Right forelimb (tissue), 1 donor: ENCODE results near the gene MED13L.

Experiments
- DNase-seq: peaks from one replicate; pipeline ENCODE4 v3.0.0-alpha.2; 2018

Gene MED13L

DNA sequence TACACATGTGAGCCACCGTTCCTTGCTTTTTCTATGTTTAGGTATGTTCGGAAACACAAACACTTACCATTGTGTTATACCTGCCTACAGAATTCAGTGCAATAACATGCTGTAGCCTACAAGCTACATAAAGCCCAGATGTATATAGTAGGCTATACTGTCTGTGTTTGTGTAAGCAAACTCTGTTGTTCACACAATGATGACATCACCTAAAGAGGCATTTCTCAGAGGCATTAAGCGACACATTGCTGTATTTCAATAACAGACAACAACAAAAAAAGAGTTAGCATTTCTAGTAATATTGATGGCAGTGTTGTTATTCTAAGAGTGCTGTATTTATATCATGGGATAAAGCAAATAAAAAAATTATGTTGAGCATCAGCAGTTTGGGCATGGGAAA, 70.2 kb downstream of the MED13L start:
- no peak for DNase-seq

GRCh38 chr12:116206828-116207227, 70.7 kb downstream of the MED13L start:
- DNase-seq = no peak

- no peak for DNase-seq
Measured at GRCh38 chr12:116204785-116205184, 72.7 kb downstream of the MED13L start.

- no peak for DNase-seq
Measured at GRCh38 chr12:116204169-116204568, 73.3 kb downstream of the MED13L start.

- no peak for DNase-seq
Measured at GRCh38 chr12:116202940-116203339, 74.6 kb downstream of the MED13L start.

GRCh38 chr12:116202433-116202832, 75.1 kb downstream of the MED13L start:
- no peak for DNase-seq

DNA sequence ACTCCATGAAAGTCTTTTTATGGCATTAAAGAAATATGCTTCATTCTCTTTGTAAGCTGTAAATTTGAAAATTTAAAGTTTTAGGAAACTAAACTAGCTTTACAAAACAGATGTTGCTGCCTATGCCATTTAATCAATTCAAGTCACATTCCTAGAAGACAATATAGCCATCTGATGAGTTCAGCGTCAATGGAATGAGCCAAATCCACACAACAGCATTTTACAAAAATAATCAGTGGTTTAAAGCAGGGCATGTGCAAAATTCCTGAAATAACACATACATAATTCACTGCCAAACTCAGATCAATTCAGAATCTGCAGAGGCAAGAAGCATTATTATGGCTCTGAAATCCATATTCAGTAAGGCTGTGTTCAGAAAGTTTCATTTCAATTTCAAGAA, 75.6 kb downstream of the MED13L start:
- no peak for DNase-seq

DNA sequence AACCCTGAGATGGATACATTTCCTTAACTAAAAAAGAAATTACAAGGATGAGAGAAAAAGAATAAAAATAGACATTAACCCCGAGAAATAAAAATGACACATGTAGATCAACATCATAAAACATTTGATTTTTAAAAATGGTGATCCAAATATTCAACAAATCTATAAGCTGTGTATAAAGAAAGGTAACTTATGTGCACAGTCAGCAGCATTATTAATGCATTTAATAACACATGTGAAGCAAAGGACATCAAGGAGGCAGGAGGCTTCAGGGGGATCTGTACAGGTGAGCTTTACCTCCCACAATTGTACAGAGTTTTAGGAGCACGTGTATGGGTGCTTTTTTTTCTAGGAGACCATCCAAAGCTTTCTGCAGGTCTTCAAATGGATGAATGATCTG, 76.1 kb downstream of the MED13L start:
- DNase-seq = no peak

GRCh38 chr12:116200812-116201211, 76.7 kb downstream of the MED13L start:
- DNase-seq = no peak

- DNase-seq = no peak
Measured at GRCh38 chr12:116199160-116199706, 78.3 kb downstream of the MED13L start.

GRCh38 chr12:116196752-116197718, 80.5 kb downstream of the MED13L start:
- DNase-seq = no peak

- DNase-seq = no peak
Measured at GRCh38 chr12:116196226-116196625, 81.3 kb downstream of the MED13L start.

DNA sequence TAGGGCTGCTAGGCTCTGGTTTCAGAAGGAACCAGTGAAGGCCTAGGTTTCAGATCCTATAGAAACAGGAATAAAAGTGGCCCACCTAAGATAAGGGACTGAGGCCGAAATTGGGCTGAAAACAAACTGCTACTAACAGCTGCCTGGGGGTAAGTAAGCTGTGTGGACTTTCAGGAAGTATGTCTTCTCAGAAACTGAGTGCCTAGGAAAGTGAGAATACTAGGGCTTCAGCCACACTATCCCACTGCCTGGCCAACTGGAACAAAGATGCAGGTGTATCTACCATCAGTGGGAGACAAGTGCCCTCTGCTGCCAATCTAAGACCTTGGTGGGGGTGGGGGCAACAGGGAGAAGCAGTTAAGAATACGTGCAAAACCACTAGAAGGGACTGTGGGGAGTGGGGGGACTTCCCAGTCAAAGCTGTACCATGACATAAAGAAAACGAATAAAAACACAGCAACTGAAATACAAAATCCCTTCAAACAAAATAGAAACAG, 82.5 kb downstream of the MED13L start:
- no peak for DNase-seq

- no peak for DNase-seq
Measured at GRCh38 chr12:116189692-116190091, 87.8 kb downstream of the MED13L start.

GRCh38 chr12:116188581-116188980, 88.9 kb downstream of the MED13L start:
- no peak for DNase-seq

DNA sequence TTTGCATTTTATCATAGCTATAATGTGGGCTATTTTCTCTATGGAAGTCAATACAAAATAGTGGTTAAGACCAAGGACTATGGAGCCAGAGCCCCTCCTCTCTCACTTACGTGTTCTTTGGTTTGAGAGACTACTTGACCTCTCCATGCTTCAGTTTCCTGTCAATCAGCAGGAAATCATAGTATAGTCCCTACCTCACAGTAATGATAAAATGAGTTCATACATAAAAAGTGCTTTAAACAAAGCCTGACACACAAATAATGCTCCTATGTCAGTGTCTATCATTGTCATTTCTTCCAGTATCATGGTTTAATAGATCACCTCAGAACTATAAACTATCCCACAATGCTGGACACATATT, 90.4 kb downstream of the MED13L start:
- DNase-seq = no peak

DNA sequence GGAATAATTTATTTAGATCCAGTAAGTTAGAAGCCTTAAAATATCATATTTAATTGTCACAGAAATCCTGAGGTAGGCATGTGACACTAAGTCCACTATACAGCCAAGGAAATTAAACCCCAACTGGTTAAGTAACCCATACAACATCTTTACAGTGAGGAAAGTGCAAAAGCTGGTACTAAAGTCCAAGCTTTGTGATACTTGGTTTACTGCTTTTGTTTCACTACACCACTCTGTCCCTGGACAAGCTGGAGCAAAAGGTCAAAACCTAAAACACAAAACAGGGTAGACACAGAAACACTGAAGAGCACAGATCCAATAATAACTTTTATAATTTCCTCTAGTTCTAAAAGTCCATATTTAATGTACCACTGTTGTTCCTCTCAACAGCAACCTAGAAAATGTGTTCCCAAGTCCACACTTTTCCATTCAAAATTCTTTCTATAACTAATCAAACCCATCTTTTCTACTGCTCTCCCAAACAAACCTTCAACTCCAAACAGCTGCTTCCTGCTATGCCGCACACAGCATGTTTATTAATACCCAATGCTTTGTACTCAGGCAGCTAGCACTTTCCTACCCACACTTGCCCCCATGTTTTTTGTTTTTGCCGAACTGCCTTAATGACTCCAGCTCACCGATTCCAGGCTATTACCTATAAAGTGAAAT, 90.9 kb downstream of the MED13L start:
- no peak for DNase-seq

GRCh38 chr12:116184763-116185162, 92.7 kb downstream of the MED13L start:
- no peak for DNase-seq

- DNase-seq = no peak
Measured at GRCh38 chr12:116183741-116184141, 93.8 kb downstream of the MED13L start.

GRCh38 chr12:116182359-116183063, 95.0 kb downstream of the MED13L start:
- DNase-seq = no peak

DNA sequence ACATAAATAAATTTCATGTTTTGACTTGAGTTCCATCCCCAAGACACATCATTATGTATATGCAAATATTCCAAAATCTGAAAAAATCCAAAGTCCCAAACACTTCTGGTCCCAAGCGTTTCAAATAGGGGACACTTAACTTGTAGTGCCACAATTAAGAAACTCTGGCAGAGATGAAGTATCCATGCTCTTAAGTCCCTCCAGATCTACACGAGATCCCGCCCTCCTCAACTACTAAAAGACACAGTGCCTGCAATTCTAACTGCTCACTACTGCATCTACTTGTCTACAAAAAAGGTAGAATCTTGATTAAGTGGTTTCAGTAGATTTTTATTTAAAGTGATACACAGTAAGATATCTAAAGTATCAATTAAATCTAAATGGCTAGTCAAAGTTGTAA, 97.0 kb downstream of the MED13L start:
- DNase-seq = no peak

DNA sequence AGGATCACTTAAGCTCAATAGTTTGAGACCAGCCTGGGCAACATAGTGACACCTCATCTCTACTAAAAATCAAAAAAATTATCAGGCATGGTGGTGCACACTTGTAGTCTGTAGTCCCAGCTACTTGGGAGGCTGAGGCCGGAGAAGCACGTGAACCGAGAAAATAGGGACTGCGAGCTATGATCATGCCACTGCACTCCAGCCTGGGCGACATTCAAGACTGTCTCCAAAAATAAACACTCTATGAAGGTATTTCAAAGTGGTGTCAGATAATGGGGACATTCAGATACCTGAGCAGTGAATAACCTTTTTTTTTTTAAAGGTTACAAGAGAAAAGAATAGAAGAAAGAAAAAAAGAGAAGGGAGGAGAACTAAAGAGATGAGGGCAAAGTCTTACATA, 98.1 kb downstream of the MED13L start:
- DNase-seq = no peak

DNA sequence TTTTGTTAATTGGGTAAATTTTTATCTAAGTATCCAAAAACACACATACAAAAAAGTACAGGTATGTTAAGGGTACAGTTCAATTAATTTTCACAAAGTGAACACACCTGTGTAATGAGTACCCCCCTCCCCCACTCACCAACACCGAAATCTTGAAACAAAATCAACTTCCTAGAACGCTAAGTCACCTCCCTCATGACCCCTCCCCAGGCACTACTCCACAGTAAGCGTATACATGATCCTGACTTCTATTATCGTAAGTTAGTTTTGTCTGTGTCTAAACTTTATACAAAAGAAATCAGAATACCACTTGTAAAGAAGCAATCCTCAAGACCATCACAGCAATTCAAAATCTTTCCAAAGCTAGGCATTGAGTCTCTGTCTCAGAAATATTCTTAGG, 100.5 kb downstream of the MED13L start:
- no peak for DNase-seq
